HEK293T (cell line): Measurements from ENCODE around the gene CCDC70.

Experiments
- CTCF ChIA-PET: fragments of 350-600 bp; formaldehyde crosslinking; extraction: SDS; loops from one replicate; lab custom pipeline; 2021; ENCODE audit warnings: antibody characterized with exemption, inconsistent platforms; lab: Yijun Ruan, JAX
- POLR2A ChIA-PET: fragments of 350-600 bp; formaldehyde crosslinking; extraction: SDS; loops from one replicate; lab custom pipeline; 2020; ENCODE audit warnings: antibody characterized with exemption, inconsistent platforms; lab: Yijun Ruan, JAX
- DNase-seq: peaks from one replicate; pipeline ENCODE4 v3.0.0; 2012; ENCODE audit warnings: mixed read lengths; ENCODE audit errors: extremely low spot score
- ARNT ChIP-seq: fragments of 450-650 bp; IDR thresholded peaks from 2 replicates; pipeline ENCODE4 v1.6.1; 2017; ENCODE audit warnings: mild to moderate bottlenecking
- BHLHE40 ChIP-seq: fragments of 450-650 bp; IDR thresholded peaks from 2 replicates; pipeline ENCODE4 v1.6.1; 2016; ENCODE audit warnings: mild to moderate bottlenecking, moderate library complexity, borderline replicate concordance
- CTBP1 ChIP-seq: fragments of 450-650 bp; IDR thresholded peaks from 2 replicates; pipeline ENCODE4 v1.6.1; 2016; ENCODE audit warnings: borderline replicate concordance
- ELF4 ChIP-seq: fragments of 450-650 bp; IDR thresholded peaks from 2 replicates; pipeline ENCODE4 v1.6.1; 2017; ENCODE audit warnings: antibody characterized with exemption
- FOXA1 ChIP-seq: fragments of 450-650 bp; IDR thresholded peaks from 2 replicates; pipeline ENCODE4 v1.6.1; 2016; ENCODE audit warnings: mild to moderate bottlenecking
- FOXK2 ChIP-seq: fragments of 450-650 bp; IDR thresholded peaks from 2 replicates; pipeline ENCODE4 v1.6.1; 2016; ENCODE audit warnings: mild to moderate bottlenecking
- FOXM1 ChIP-seq: fragments of 450-650 bp; IDR thresholded peaks from 2 replicates; pipeline ENCODE4 v1.6.1; 2017; ENCODE audit warnings: mild to moderate bottlenecking, borderline replicate concordance
- HDGF ChIP-seq: fragments of 450-650 bp; IDR thresholded peaks from 2 replicates; pipeline ENCODE4 v1.6.1; 2017; ENCODE audit warnings: antibody characterized with exemption, borderline replicate concordance
- L3MBTL2 ChIP-seq: fragments of 450-650 bp; conservative IDR thresholded peaks from 2 replicates; pipeline ENCODE4 v1.6.1; 2016; ENCODE audit warnings: mild to moderate bottlenecking
- LEF1 ChIP-seq: fragments of 450-650 bp; IDR thresholded peaks from 2 replicates; pipeline ENCODE4 v1.6.1; 2017; ENCODE audit warnings: mild to moderate bottlenecking, borderline replicate concordance
- NFRKB ChIP-seq: fragments of 450-650 bp; IDR thresholded peaks from 2 replicates; pipeline ENCODE4 v1.6.1; 2016; ENCODE audit warnings: mild to moderate bottlenecking, moderate library complexity
- SP1 ChIP-seq: fragments of 450-650 bp; IDR thresholded peaks from 2 replicates; pipeline ENCODE4 v1.6.1; 2017
- SUZ12 ChIP-seq: fragments of 450-650 bp; IDR thresholded peaks from 2 replicates; pipeline ENCODE4 v1.6.1; 2016; ENCODE audit warnings: mild to moderate bottlenecking
- TARDBP ChIP-seq: fragments of 450-650 bp; IDR thresholded peaks from 2 replicates; pipeline ENCODE4 v1.6.1; 2016
- ZNF384 ChIP-seq: fragments of 450-650 bp; IDR thresholded peaks from 2 replicates; pipeline ENCODE4 v1.6.1; 2016
- TF ChIP-seq, protein P1 (sequence below): fragments of 450-650 bp; IDR thresholded peaks from 2 replicates; pipeline ENCODE4 v1.6.1; 2016

CCDC70 gene

DNA sequence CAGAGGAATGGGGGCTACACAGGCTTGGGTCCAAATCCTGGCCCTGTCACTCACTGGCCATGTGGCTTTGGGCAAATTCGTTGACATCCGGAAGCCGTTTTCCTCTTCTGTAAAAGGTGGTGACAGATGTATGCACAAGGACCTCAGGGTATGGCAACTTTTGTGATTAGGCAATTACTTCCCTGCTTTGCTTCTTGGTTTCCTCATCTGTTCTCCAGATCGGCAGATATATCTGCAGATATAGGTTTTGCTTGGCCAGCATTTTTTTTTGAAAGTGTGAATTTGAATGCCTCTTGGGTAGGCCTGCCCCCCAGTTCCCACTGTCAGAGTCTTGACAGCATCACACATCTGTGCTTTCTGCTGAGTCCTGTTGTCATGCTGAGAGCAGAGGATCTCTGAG is 34.5 kb upstream of the CCDC70 start:
- DNase-seq = no peak
- ChIA-PET POLR2A (no interaction called here), CTCF (no interaction called here)
- TF ChIP-seq SUZ12 (no peak), L3MBTL2 (no peak), CTBP1 (no peak), ARNT (no peak), SP1 (no peak), HDGF (no peak), FOXM1 (no peak), ELF4 (no peak), BHLHE40 (no peak), NFRKB (no peak), ZNF384 (no peak), TARDBP (no peak), FOXK2 (no peak), FOXA1 (no peak)

DNA sequence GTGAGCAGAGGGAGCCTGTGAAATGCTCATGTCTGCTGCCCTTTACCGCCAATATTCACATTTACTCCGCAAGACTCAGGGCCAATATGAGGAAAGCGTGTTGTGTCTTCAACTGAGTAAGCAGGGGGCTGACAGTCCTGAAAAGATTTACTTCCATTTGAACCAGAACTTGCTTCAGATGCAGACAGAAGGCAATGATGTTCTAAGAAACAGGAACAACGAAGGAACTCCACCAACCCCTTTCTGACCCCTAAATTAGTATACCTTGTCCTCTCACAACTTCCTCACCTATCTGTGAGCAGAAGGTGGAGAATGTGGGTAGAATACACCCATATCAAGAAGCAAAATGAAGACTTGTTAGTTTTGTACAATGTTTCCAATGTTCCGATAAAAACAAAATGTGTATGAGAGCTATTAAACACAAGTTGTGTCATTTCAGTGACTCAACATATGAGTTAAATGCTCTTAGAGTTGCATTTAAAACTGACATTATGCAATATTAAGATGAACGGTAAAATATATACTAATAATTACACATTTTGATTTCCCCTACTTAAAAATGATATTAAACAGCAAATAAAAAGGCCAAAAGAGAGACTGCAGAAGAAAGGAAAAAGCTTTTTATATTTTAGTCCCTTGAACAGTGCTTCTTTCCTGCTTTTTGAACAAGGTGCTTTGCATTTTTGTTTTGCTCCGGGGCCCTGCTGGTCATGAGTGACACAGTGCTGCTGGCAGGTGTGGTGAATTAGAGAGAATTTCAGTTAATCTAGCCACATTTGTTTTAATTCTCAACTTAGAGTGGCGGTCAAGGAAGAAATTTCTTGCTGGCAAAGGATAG is 32.8 kb upstream of the CCDC70 start:
- TF ChIP-seq LEF1 = no peak
- TF ChIP-seq FOXK2 = no peak
- no peak for TF ChIP-seq ZNF384
- TF ChIP-seq CTBP1 = no peak
- CTCF ChIA-PET = no interaction called here
- POLR2A ChIA-PET = no interaction called here
- no peak for DNase-seq

DNA sequence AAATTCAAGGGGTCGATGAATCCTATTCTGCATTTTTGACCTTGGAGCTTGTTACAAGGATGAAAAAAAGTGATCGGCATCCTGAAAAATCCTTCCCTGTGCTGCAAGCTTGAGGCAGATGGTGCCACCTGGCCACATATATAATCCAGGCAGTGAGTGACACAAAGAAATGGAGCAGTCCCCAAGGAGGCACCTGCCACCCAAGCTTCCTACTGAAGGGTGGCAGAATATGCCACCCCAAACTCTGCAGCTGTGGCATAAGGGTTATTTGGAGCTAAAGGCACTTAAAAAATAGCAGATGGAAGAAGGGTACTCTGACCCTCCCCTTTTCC is 32.2 kb upstream of the CCDC70 start:
- ChIA-PET POLR2A (no interaction called here), CTCF (no interaction called here)
- no peak for DNase-seq
- no peak for TF ChIP-seq TARDBP
- no peak for TF ChIP-seq ZNF384
- no peak for TF ChIP-seq HDGF
- no peak for TF ChIP-seq SP1
- TF ChIP-seq LEF1 = no peak
- TF ChIP-seq NFRKB = no peak
- TF ChIP-seq FOXM1 = no peak
- TF ChIP-seq ELF4 = no peak
- TF ChIP-seq CTBP1 = no peak
- TF ChIP-seq SUZ12 = no peak
- TF ChIP-seq FOXK2 = no peak
- no peak for TF ChIP-seq ARNT
- no peak for TF ChIP-seq BHLHE40
- TF ChIP-seq FOXA1 = no peak
- no peak for TF ChIP-seq L3MBTL2
- TF ChIP-seq, protein P1, sequence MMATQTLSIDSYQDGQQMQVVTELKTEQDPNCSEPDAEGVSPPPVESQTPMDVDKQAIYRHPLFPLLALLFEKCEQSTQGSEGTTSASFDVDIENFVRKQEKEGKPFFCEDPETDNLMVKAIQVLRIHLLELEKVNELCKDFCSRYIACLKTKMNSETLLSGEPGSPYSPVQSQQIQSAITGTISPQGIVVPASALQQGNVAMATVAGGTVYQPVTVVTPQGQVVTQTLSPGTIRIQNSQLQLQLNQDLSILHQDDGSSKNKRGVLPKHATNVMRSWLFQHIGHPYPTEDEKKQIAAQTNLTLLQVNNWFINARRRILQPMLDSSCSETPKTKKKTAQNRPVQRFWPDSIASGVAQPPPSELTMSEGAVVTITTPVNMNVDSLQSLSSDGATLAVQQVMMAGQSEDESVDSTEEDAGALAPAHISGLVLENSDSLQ = no peak

DNA sequence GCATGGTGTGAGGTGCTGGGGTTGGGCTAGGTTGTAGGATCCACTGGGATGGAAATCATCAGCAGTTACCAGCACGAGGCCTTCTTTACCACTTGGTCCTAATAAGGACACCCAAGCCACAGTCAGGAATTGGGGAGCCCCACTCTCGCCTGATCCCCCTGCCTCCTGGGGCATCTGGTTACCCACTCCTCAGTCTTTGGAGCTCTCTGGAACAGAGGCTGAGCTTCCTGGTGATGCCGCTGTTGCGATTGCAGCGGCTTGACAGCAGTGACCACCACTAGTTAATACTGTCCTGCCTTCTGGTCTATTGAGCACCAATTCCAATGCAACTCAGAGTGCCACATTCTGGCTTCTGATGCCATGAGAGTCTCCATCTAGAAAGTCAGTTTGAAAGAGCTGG is 30.2 kb upstream of the CCDC70 start:
- TF ChIP-seq BHLHE40 (no peak), FOXK2 (no peak), SP1 (no peak), SUZ12 (no peak), ARNT (no peak), L3MBTL2 (no peak), CTBP1 (no peak), HDGF (no peak), LEF1 (no peak), TARDBP (no peak), ZNF384 (no peak), NFRKB (no peak), ELF4 (no peak), FOXM1 (no peak), FOXA1 (no peak)
- TF ChIP-seq, protein P1 = no peak
- ChIA-PET POLR2A (no interaction called here), CTCF (interaction anchor here (1.5 kb wide), 1 partner anchor 17 kb away, joined by 4 read pairs; no protein-coding TSS in a partner anchor)
- DNase-seq = no peak

DNA sequence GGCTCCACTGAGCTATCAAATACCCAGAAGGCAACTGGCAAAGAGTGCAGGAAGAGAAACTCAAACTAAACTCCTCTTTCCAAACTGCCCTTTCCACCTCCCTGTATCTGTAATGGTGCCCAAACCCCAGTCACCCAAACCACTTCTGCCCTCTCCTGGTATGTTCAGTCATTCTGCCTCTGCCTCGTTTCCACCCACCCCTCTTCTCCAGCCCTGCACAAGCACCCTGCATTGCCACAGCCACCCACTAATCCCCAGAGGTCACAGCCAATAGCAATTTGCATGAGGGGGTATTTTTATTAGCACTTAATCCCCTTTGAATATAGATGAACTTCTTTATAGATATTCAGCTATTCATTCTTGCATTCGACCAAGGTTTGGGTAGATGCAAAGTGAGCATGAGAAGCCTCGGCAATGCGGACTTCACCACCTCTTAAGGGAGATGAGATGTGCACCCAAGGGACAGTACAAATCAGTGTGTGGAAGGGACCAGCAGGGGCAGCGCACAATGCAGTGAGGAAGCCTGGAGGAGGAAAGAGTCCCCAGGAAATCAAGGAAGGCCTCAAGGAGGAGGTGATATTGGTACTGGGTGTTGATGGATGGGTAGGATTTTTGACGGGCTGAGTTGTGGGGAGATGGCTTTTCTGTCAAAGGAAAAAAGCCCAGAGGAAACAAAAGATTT is 29.2 kb upstream of the CCDC70 start:
- TF ChIP-seq NFRKB (no peak), ZNF384 (no peak)
- ChIA-PET POLR2A (interaction anchor here (0.7 kb wide), 1 partner anchor 295 kb away, joined by 3 read pairs; no protein-coding TSS in a partner anchor), CTCF (interaction anchor here (1.5 kb wide), 1 partner anchor 18 kb away, joined by 4 read pairs; no protein-coding TSS in a partner anchor)
- peak; percentile 41 for DNase-seq

DNA sequence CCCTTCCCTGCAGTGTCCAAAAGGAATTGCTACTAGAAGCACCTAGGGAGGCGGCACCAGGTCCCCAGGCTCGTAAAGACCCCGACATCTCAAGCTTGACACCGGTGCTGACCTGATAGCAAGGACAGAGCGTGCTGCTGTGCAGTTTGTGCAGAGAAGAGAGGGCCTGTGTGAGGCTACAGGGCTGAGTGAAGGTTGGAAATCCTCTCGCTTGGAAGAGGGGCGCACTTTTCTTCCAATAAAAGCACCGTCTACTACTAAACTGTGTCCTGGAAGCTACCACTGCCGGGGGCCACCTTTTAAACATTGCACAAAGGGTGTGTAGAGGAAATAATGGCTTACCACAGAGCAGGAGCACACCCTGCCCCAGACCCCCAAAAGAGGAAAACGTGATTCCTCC is 27.8 kb upstream of the CCDC70 start:
- POLR2A ChIA-PET = no interaction called here
- CTCF ChIA-PET = interaction anchor here (1.2 kb wide), 1 partner anchor 13 kb away, joined by 3 read pairs; no protein-coding TSS in a partner anchor
- DNase-seq = no peak
- no peak for TF ChIP-seq FOXK2
- TF ChIP-seq FOXA1 = no peak
- no peak for TF ChIP-seq ZNF384
- no peak for TF ChIP-seq SUZ12
- TF ChIP-seq ARNT = no peak
- no peak for TF ChIP-seq TARDBP
- no peak for TF ChIP-seq NFRKB
- TF ChIP-seq, protein P1 = no peak
- TF ChIP-seq ELF4 = no peak
- TF ChIP-seq CTBP1 = no peak
